ENCODE results near the gene ACP1. TPM values are rescaled to one million over a fixed set of nuclear protein-coding genes. Genes with fewer than 3 reads are reported as not detected.

The ACP1 gene
- 164 and 165 TPM in 2 replicates for total RNA-seq (2013; cell fraction: nucleolus; rRNA removed)
- 129 and 149 TPM in 2 replicates for total RNA-seq (2014; rRNA removed)
- 131 and 133 TPM in 2 replicates for total RNA-seq (2014; rRNA removed; fragmentation: Illumina TruSeq; extraction: Trizol)
- total RNA-seq (2021) = 114 and 120 TPM in 2 replicates
- polyA plus RNA-seq (2011; ENCODE audit: low read depth) = 106 TPM
- 185 and 229 TPM in 2 replicates for polyA plus RNA-seq (2011; rRNA removed)
- 87.9 and 111 TPM in 2 replicates for polyA plus RNA-seq (2011; cell fraction: cytosol; rRNA removed)
- polyA plus RNA-seq (2011; cell fraction: nucleus; rRNA removed) = 99.9 and 122 TPM in 2 replicates
- polyA plus RNA-seq (2012) = 118 and 121 TPM in 2 replicates
- 150 and 164 TPM in 2 replicates for polyA plus RNA-seq (2014; fragmentation: Illumina TruSeq; extraction: Trizol)
- 100 to 1,000 TPM; 362 to 468 TPM for polyA plus RNA-seq (2014; fragmentation: Nextera tagmentation; extraction: Ambion mirVana)
- polyA plus RNA-seq (2014; rRNA removed) = 143 and 161 TPM in 2 replicates
- 100 to 1,000 TPM; 219 to 226 TPM for polyA plus RNA-seq (2016; fragmentation: Nextera tagmentation; extraction: Ambion mirVana)
- 96.6 and 97.2 TPM in 2 replicates for polyA minus RNA-seq (2011; rRNA and poly(A)+ RNA removed)
- 30.3 and 55.4 TPM in 2 replicates for polyA minus RNA-seq (2011; cell fraction: cytosol; rRNA and poly(A)+ RNA removed)
- polyA minus RNA-seq (2011; cell fraction: nucleus; rRNA and poly(A)+ RNA removed) = 88.1 and 120 TPM in 2 replicates
- Bru-seq, nascent RNA = percentile 95 among the genes with signal in this experiment
- BruChase-seq, experiment 1, labeled RNA remaining after a 6-hour chase = percentile 92 among the genes with signal in this experiment
- BruChase-seq, experiment 2, labeled RNA remaining after a 2-hour chase = percentile 93 among the genes with signal in this experiment
- long read RNA-seq, experiment 1, transcript ACP1-209 (7 exons, 577 nt) = minor isoform, 9 of 138 reads
- long read RNA-seq, experiment 1, transcript ACP1-202 (6 exons, 1,552 nt) = minor isoform, 13 of 138 reads
- long read RNA-seq, experiment 1, transcript ACP1-201 (6 exons, 1,549 nt) = major isoform, 109 of 138 reads
- long read RNA-seq, experiment 1, partial matches to known transcripts = 4 of 138 reads
- long read RNA-seq, experiment 1, other reads (novel, unspliced or antisense) = 3 of 138 reads
- long read RNA-seq, experiment 2, transcript ACP1-202 (6 exons, 1,552 nt) = minor isoform, 46 of 519 reads
- long read RNA-seq, experiment 2, transcript ACP1-201 (6 exons, 1,549 nt) = major isoform, 393 of 519 reads
- long read RNA-seq, experiment 2, transcript ACP1-205 (3 exons, 703 nt) = minor isoform, 23 of 519 reads
- long read RNA-seq, experiment 2, transcript ACP1-209 (7 exons, 577 nt) = minor isoform, 20 of 519 reads
- long read RNA-seq, experiment 2, partial matches to known transcripts = 17 of 519 reads
- long read RNA-seq, experiment 2, other reads (novel, unspliced or antisense) = 16 of 519 reads

DNA sequence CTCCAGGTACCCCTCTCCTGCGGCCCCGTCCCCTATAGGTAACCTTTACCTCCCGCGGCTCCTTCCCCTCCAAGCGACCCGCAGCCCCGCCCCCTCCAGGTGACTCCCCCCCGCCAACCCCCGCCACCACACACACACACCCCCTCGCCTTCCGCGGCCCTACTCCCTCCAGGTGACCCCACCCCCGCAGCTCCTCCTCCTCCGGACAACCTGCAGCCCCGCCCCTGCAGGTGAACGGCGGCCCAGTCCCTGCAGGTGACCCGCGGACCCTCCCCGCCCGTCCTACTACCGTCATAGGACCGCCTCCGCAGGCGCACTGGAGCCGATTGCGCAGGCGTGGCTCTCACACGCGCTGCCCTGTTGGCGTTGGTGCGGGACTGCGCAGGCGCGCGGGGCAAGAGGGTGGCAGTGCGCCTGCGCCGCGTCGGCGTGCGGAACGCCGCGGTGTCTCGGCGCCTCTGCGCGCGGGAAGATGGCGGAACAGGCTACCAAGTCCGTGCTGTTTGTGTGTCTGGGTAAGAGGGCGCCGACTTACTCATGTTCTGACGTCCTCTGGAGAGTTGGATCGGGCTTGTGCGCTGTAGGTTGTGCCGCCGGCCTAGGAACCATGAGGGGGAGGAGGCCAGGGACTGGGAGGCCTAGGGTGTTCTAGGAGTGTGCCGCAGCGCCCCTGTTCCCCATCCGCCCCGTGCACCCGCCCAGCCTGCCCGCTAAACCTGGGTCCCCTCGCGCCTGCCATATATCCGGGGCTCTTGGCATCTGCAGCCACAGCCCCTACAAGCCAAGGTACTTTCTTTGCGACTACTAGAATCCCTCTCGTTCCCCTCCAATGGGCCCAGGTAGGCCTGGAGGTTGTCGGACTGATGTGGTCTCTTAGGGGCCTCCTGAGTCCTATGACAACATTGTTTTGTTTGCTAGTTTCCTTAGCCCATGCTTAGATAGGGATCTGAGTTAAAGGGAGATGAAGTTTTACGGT, at the start of gene ACP1:
TSS of gene ACP1 (plus strand) at position 455 of the 976 bp plus-strand sequence. CDS start at position 473, 18 bp downstream.
- in situ Hi-C loops (cut with MboI) (loop anchor here (5.0 kb wide), 1 partner anchor 413 kb away; the partner anchor contains the start of gene TMEM18), intact Hi-C loops (cut with micrococcal nuclease; ENCODE audit: unreplicated experiment) (no loop called here)
- Histone ChIP-seq H3K27ac (ENCODE audit: control insufficient read depth, insufficient read depth) (peak within 1 kb of the TSS; percentile 83), H3K79me2 (ENCODE audit: control insufficient read depth, insufficient read depth, low read length) (peaks cover 51% of the 10 kb centered on the region), H3K9ac (ENCODE audit: control insufficient read depth, insufficient read depth, low read length) (peak within 1 kb of the TSS; percentile 92), H3K27me3 (replicated peaks in 1 of 2; ENCODE audit: control insufficient read depth in 2 of 2, insufficient read depth in 2 of 2, low read length in 1 of 2) (no peaks in the 10 kb centered on the region), H2AFZ (ENCODE audit: control insufficient read depth, low read depth, low read length) (peak within 1 kb of the TSS; percentile 97), H3K4me2 (ENCODE audit: control insufficient read depth, insufficient read depth) (peak within 1 kb of the TSS; percentile 83), H3K36me3 (ENCODE audit: control insufficient read depth in 2 of 2, insufficient read depth in 2 of 2, low read length in 1 of 2) (0 out of 4 replicates have a peak, but pooled peaks cover 0 to 2% of the 10 kb centered on the region in 2 experiments), H3K4me1 (ENCODE audit: control insufficient read depth, insufficient read depth, low read length) (no peaks in the 10 kb centered on the region; the same call in 1 of the 2 replicates), H3K9me3 (replicated peaks; ENCODE audit: control insufficient read depth, insufficient read depth, low read length) (no peaks in the 10 kb centered on the region), H3K4me3 (peak within 1 kb of the TSS; percentile 99), H4K20me1 (ENCODE audit: control insufficient read depth, insufficient read depth) (no peaks in the 10 kb centered on the region; the same call in 1 of the 2 replicates)
- under 1% methylated on average over 57 of the region's 73 CpGs for WGBS (ENCODE audit: insufficient coverage, insufficient replicate concordance, low lambda C conversion rate, missing lambda C conversion rate)
- BruUV-seq (replicated peaks) = TSS peak; percentile 56
- FAIRE-seq (peak; percentile 98), DNase-seq (ENCODE audit: low read depth, low spot score) (peak; percentile 80), ATAC-seq (peak; percentile 93)
- ChIA-PET CTCF (interaction anchor here (0.6 to 1.2 kb wide), 2 partner anchors 9 to 19 kb away, joined by 3 to 4 read pairs; no protein-coding TSS in a partner anchor), RAD21 (ENCODE audit: unreplicated experiment) (no interaction called here), POLR2A (interaction anchor here (1.4 kb wide), 1 partner anchor 8 kb away, joined by 3 read pairs; no protein-coding TSS in a partner anchor), SMC1A (ENCODE audit: uncharacterized antibody, unreplicated experiment) (no interaction called here)
- TF ChIP-seq SUPT20H (IDR thresholded peaks at IDR 0.05; ENCODE audit: borderline replicate concordance, control insufficient read depth, low read depth, low read length) (no peak), PAX5 (IDR thresholded peaks at IDR 0.05; ENCODE audit: borderline replicate concordance, low read depth, low read length) (no peak; the same call in 1 of the 2 replicates), IRF5 (IDR thresholded peaks at IDR 0.05; ENCODE audit: borderline replicate concordance) (no peak), TCF7 (IDR thresholded peaks at IDR 0.05; ENCODE audit: borderline replicate concordance) (no peak), RBBP5 (conservative IDR thresholded peaks at IDR 0.05) (no peak), NBN (IDR thresholded peaks at IDR 0.05) (peak; percentile 84), SP1 (IDR thresholded peaks at IDR 0.05; ENCODE audit: low read depth, low read length) (no peak), FOXM1 (IDR thresholded peaks at IDR 0.05; ENCODE audit: low read depth, low read length) (no peak), SREBF1 (IDR thresholded peaks at IDR 0.05; ENCODE audit: low read length) (no peak), TCF3 (IDR thresholded peaks at IDR 0.05; ENCODE audit: borderline replicate concordance, insufficient read depth, low read depth, low read length) (no peak)
- TF ChIP-seq, protein P1, sequence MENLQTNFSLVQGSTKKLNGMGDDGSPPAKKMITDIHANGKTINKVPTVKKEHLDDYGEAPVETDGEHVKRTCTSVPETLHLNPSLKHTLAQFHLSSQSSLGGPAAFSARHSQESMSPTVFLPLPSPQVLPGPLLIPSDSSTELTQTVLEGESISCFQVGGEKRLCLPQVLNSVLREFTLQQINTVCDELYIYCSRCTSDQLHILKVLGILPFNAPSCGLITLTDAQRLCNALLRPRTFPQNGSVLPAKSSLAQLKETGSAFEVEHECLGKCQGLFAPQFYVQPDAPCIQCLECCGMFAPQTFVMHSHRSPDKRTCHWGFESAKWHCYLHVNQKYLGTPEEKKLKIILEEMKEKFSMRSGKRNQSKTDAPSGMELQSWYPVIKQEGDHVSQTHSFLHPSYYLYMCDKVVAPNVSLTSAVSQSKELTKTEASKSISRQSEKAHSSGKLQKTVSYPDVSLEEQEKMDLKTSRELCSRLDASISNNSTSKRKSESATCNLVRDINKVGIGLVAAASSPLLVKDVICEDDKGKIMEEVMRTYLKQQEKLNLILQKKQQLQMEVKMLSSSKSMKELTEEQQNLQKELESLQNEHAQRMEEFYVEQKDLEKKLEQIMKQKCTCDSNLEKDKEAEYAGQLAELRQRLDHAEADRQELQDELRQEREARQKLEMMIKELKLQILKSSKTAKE (IDR thresholded peaks at IDR 0.05; ENCODE audit: low read depth, poor library complexity, severe bottlenecking) = no peak
- TF ChIP-seq, protein P2, sequence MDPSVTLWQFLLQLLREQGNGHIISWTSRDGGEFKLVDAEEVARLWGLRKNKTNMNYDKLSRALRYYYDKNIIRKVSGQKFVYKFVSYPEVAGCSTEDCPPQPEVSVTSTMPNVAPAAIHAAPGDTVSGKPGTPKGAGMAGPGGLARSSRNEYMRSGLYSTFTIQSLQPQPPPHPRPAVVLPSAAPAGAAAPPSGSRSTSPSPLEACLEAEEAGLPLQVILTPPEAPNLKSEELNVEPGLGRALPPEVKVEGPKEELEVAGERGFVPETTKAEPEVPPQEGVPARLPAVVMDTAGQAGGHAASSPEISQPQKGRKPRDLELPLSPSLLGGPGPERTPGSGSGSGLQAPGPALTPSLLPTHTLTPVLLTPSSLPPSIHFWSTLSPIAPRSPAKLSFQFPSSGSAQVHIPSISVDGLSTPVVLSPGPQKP (IDR thresholded peaks at IDR 0.05; ENCODE audit: low read depth, low read length) = no peak
